HEK293T (cell line): ENCODE measurements around the gene USP49.

ENCODE experiments used
- BHLHE40 ChIP-seq: fragments of 450-650 bp; IDR thresholded peaks from 2 replicates; pipeline ENCODE4 v1.6.1; 2016; ENCODE audit warnings: mild to moderate bottlenecking, moderate library complexity, borderline replicate concordance
- CTBP1 ChIP-seq: fragments of 450-650 bp; IDR thresholded peaks from 2 replicates; pipeline ENCODE4 v1.6.1; 2016; ENCODE audit warnings: borderline replicate concordance
- FOXA1 ChIP-seq: fragments of 450-650 bp; IDR thresholded peaks from 2 replicates; pipeline ENCODE4 v1.6.1; 2016; ENCODE audit warnings: mild to moderate bottlenecking
- FOXK2 ChIP-seq: fragments of 450-650 bp; IDR thresholded peaks from 2 replicates; pipeline ENCODE4 v1.6.1; 2016; ENCODE audit warnings: mild to moderate bottlenecking
- FOXM1 ChIP-seq: fragments of 450-650 bp; IDR thresholded peaks from 2 replicates; pipeline ENCODE4 v1.6.1; 2017; ENCODE audit warnings: mild to moderate bottlenecking, borderline replicate concordance
- LEF1 ChIP-seq: fragments of 450-650 bp; IDR thresholded peaks from 2 replicates; pipeline ENCODE4 v1.6.1; 2017; ENCODE audit warnings: mild to moderate bottlenecking, borderline replicate concordance
- SP1 ChIP-seq: fragments of 450-650 bp; IDR thresholded peaks from 2 replicates; pipeline ENCODE4 v1.6.1; 2017
- TARDBP ChIP-seq: fragments of 450-650 bp; IDR thresholded peaks from 2 replicates; pipeline ENCODE4 v1.6.1; 2016

DNA sequence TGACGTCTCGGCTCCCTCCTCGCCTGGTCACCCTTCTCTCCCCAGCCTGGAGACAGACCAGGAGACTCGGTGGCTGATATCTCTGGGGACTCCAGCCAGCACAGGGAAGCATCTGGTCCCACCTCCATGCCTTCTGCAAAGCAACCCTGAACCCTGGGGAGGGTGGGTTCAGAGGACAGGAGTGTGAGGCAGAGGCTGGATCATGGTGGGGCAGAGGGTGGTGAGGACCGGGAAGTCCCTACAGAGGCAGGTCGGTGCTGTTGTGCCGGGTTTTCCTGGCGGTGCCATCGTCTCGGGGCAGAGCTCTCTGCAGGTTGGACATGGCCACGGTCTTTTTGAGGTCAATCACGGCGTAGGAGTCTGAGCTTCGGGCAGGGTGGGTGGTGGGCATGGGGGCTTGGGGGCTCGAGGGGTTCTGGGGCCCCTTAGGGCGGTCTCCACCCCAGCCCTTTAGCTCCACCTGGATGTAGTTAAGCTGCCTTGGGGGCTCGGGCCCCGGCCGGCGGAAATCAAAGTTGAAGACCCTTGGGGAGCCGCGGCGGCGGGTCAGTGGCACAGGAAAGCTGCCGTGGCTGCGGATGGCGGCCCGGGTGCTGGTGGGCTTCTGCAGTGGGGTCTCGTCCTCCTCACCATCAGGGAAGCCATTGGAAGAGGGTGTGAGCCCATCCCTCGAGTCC is 124.7 kb downstream of the USP49 start:
- no peak for TF ChIP-seq BHLHE40
- no peak for TF ChIP-seq TARDBP
- TF ChIP-seq LEF1 = no peak
- no peak for TF ChIP-seq FOXA1
- no peak for TF ChIP-seq FOXK2
- TF ChIP-seq SP1 = no peak
- TF ChIP-seq FOXM1 = no peak
- no peak for TF ChIP-seq CTBP1
